Measurements from ENCODE around the gene FREM3. TPM values are rescaled to one million over a fixed set of nuclear protein-coding genes. Genes with fewer than 3 reads are reported as not detected.

Gene FREM3
- total RNA-seq, 2 experiments from 2014 or later, result not detected

GRCh38 chr4:143554728-143555597 is 145.5 kb downstream of the FREM3 start:
- no peak for TF ChIP-seq CTCF (IDR thresholded peaks at IDR 0.05)
- DNase-seq (peak; percentile 48), ATAC-seq (no peak)
- peaks cover 27% of the 10 kb centered on the region for H3K36me3 Mint-ChIP-seq (ENCODE audit: low read depth)
- no peaks in the 10 kb centered on the region for H3K9me3 Mint-ChIP-seq
- peak overlapping the region; percentile 49 for H3K27ac Mint-ChIP-seq
- ChIA-PET POLR2A (interaction anchor here (0.6 kb wide), 1 partner anchor 40 kb away, joined by 3 read pairs; no protein-coding TSS in a partner anchor), CTCF (interaction anchor here (1.2 kb wide), 1 partner anchor 12 kb away, joined by 4 read pairs; no protein-coding TSS in a partner anchor)
- peaks cover 25% of the 10 kb centered on the region for H3K4me1 Mint-ChIP-seq (ENCODE audit: low read depth)
- no peak overlapping the region for H3K4me3 Mint-ChIP-seq
- intact Hi-C loops (cut with micrococcal nuclease), result no loop called here
- no peaks in the 10 kb centered on the region for H3K27me3 Mint-ChIP-seq

- H3K27ac Mint-ChIP-seq, result no peak overlapping the region
- no peaks in the 10 kb centered on the region for H3K9me3 Mint-ChIP-seq
- no peaks in the 10 kb centered on the region for H3K27me3 Mint-ChIP-seq
- CTCF ChIA-PET, result interaction anchor here (0.8 kb wide), 1 partner anchor 9 kb away, joined by 4 read pairs; no protein-coding TSS in a partner anchor
- TF ChIP-seq CTCF (IDR thresholded peaks at IDR 0.05), result no peak
- peaks cover 19% of the 10 kb centered on the region for H3K4me1 Mint-ChIP-seq (ENCODE audit: low read depth)
- peaks cover 49% of the 10 kb centered on the region for H3K36me3 Mint-ChIP-seq (ENCODE audit: low read depth)
- no peak for DNase-seq
- POLR2A ChIA-PET, result no interaction called here
- ATAC-seq, result no peak
- H3K4me3 Mint-ChIP-seq, result no peak overlapping the region
- intact Hi-C loops (cut with micrococcal nuclease), result no loop called here
Observed at GRCh38 chr4:143549928-143550327, 150.5 kb downstream of the FREM3 start.

- Mint-ChIP-seq H3K27me3 (no peaks in the 10 kb centered on the region), H3K4me1 (ENCODE audit: low read depth) (peaks cover 17% of the 10 kb centered on the region), H3K4me3 (no peak overlapping the region), H3K36me3 (ENCODE audit: low read depth) (peaks cover 51% of the 10 kb centered on the region), H3K27ac (no peak overlapping the region), H3K9me3 (peaks cover 5% of the 10 kb centered on the region)
- ChIA-PET CTCF (no interaction called here), POLR2A (no interaction called here)
- DNase-seq (no peak), ATAC-seq (no peak)
- intact Hi-C loops (cut with micrococcal nuclease), result no loop called here
- TF ChIP-seq CTCF (IDR thresholded peaks at IDR 0.05), result no peak
Observed at GRCh38 chr4:143539670-143540023, 160.8 kb downstream of the FREM3 start.

GRCh38 chr4:143538979-143539669 is 161.4 kb downstream of the FREM3 start:
- Mint-ChIP-seq H3K4me1 (ENCODE audit: low read depth) (peaks cover 15% of the 10 kb centered on the region), H3K27ac (peak overlapping the region; percentile 74), H3K9me3 (peaks cover 5% of the 10 kb centered on the region), H3K27me3 (no peaks in the 10 kb centered on the region), H3K4me3 (no peak overlapping the region), H3K36me3 (ENCODE audit: low read depth) (peaks cover 47% of the 10 kb centered on the region)
- ChIA-PET POLR2A (no interaction called here), CTCF (no interaction called here)
- intact Hi-C loops (cut with micrococcal nuclease), result no loop called here
- no peak for TF ChIP-seq CTCF (IDR thresholded peaks at IDR 0.05)
- peak; percentile 35 for DNase-seq
- peak; percentile 55 for ATAC-seq

Data from activated CD8-positive, alpha-beta T cell treated with anti-CD3 and anti-CD28 coated beads for 36 hours (primary cell).